ENCODE results near the gene RSPO4. TPM values are rescaled to one million over a fixed set of nuclear protein-coding genes. Genes with fewer than 3 reads are reported as not detected.

Gene RSPO4
- total RNA-seq, 1 donor from 2014 or later: 10.9 TPM

GRCh38 chr20:945841-946240 is 56.3 kb downstream of the RSPO4 start:
- Histone ChIP-seq H3K27ac (no peak overlapping the region), H3K9me3 (no peaks in the 10 kb centered on the region), H3K36me3 (no peaks in the 10 kb centered on the region), H3K27me3 (no peaks in the 10 kb centered on the region), H3K4me1 (no peaks in the 10 kb centered on the region), H3K4me3 (no peak overlapping the region)
- no peak for DNase-seq
- no peak for ATAC-seq
- TF ChIP-seq CTCF (IDR thresholded peaks at IDR 0.05): no peak
- intact Hi-C loops (cut with DNase I): no loop called here

- ATAC-seq (no peak), DNase-seq (no peak)
- Histone ChIP-seq H3K4me1 (no peaks in the 10 kb centered on the region), H3K36me3 (no peaks in the 10 kb centered on the region), H3K4me3 (no peak overlapping the region), H3K27me3 (no peaks in the 10 kb centered on the region), H3K27ac (no peak overlapping the region), H3K9me3 (no peaks in the 10 kb centered on the region)
- TF ChIP-seq CTCF (IDR thresholded peaks at IDR 0.05): no peak
- intact Hi-C loops (cut with DNase I): no loop called here
Measured at GRCh38 chr20:944774-945410, 57.2 kb downstream of the RSPO4 start.

GRCh38 chr20:944148-944547 is 58.0 kb downstream of the RSPO4 start:
- Histone ChIP-seq H3K36me3 (no peaks in the 10 kb centered on the region), H3K4me1 (no peaks in the 10 kb centered on the region), H3K27me3 (no peaks in the 10 kb centered on the region), H3K9me3 (no peaks in the 10 kb centered on the region), H3K4me3 (no peak overlapping the region), H3K27ac (no peak overlapping the region)
- DNase-seq: no peak
- no peak for TF ChIP-seq CTCF (IDR thresholded peaks at IDR 0.05)
- no peak for ATAC-seq
- intact Hi-C loops (cut with DNase I): no loop called here

- DNase-seq: no peak
- H3K4me1 ChIP-seq: no peaks in the 10 kb centered on the region
- H3K4me3 ChIP-seq: no peak overlapping the region
- no peaks in the 10 kb centered on the region for H3K27me3 ChIP-seq
- no peaks in the 10 kb centered on the region for H3K36me3 ChIP-seq
- no peaks in the 10 kb centered on the region for H3K9me3 ChIP-seq
- no peak overlapping the region for H3K27ac ChIP-seq
- no peak for ATAC-seq
- intact Hi-C loops (cut with DNase I): no loop called here
- no peak for TF ChIP-seq CTCF (IDR thresholded peaks at IDR 0.05)
Measured at GRCh38 chr20:942611-943010, 59.5 kb downstream of the RSPO4 start.

- ATAC-seq: no peak
- Histone ChIP-seq H3K9me3 (no peaks in the 10 kb centered on the region), H3K27me3 (no peaks in the 10 kb centered on the region), H3K4me1 (no peaks in the 10 kb centered on the region), H3K4me3 (no peak overlapping the region), H3K36me3 (no peaks in the 10 kb centered on the region), H3K27ac (no peak overlapping the region)
- TF ChIP-seq CTCF (IDR thresholded peaks at IDR 0.05): no peak
- intact Hi-C loops (cut with DNase I): no loop called here
- no peak for DNase-seq
Measured at GRCh38 chr20:940926-941325, 61.2 kb downstream of the RSPO4 start.

GRCh38 chr20:939606-940005 is 62.5 kb downstream of the RSPO4 start:
- Histone ChIP-seq H3K9me3 (no peaks in the 10 kb centered on the region), H3K27me3 (no peaks in the 10 kb centered on the region), H3K4me3 (no peak overlapping the region), H3K36me3 (no peaks in the 10 kb centered on the region), H3K27ac (no peak overlapping the region), H3K4me1 (no peaks in the 10 kb centered on the region)
- TF ChIP-seq CTCF (IDR thresholded peaks at IDR 0.05): no peak
- ATAC-seq: no peak
- no peak for DNase-seq
- intact Hi-C loops (cut with DNase I): no loop called here
